Pancreas (tissue), 10 donors: ENCODE results near the gene TECRL. TPM values are rescaled to one million over a fixed set of nuclear protein-coding genes. Genes with fewer than 3 reads are reported as not detected.

Source experiments
- ATAC-seq, 4 donors: fragments of 200-7000 bp; cut with Tn5 transposase; one replicate each; pipeline versions ENCODE4 v1.8.0 to v1.9.1; 2020; ENCODE audit warnings: mild to moderate bottlenecking in 4 of 4, moderate library complexity in 4 of 4
- DNase-seq, 6 donors: peaks; one replicate each; pipeline ENCODE4 v3.0.0-alpha.2; 2020
- FAIRE-seq: peaks from 2 replicates; lab custom pipeline; 2012; peaks lifted over from hg19 to GRCh38; lab: Jason Lieb, UNC
- H3K27ac ChIP-seq, 4 donors: fragments of 200-600 bp; sonication (generic); 1 replicate in 3 of 4; 2 replicates in 1 of 4; pipeline versions ENCODE4 v1.5.0 to v1.8.0; 2020
- H3K27me3 ChIP-seq, 4 donors: fragments of 200-600 bp; one replicate each; pipeline ENCODE4 v1.8.0; 2021
- H3K36me3 ChIP-seq, 3 donors: fragments of 200-600 bp; sonication (generic) in 1 of 3; one replicate each; pipeline versions ENCODE4 v1.5.0 to v1.8.0; 2020 to 2021
- H3K4me1 ChIP-seq, 3 donors: fragments of 200-600 bp; one replicate each; pipeline ENCODE4 v1.8.0; 2021
- H3K4me3 ChIP-seq, 4 donors: fragments of 200-600 bp; sonication (generic) in 2 of 4; one replicate each; pipeline versions ENCODE4 v1.5.0 to v1.8.0; 2020 to 2021
- H3K9me3 ChIP-seq, 4 donors: fragments of 200-600 bp; one replicate each; pipeline ENCODE4 v1.8.0; 2021
- CTCF ChIP-seq, 4 donors: fragments of 200-600 bp; sonication (generic) in 3 of 4; IDR thresholded peaks; one replicate each; pipeline versions ENCODE4 v1.5.0 to v1.8.0; 2021; ENCODE audit warnings: antibody characterized with exemption in 4 of 4
- WGBS, 2 donors: extraction: QIAGEN DNeasy Blood & Tissue Kit; methylation state at CpG; one replicate each; pipeline ENCODE4 v1.1.7; 2013; 5-methylcytosine and 5-hydroxymethylcytosine counted together
- intact Hi-C, 3 donors: fragments of 100-400 bp; cut with DNase I; formaldehyde crosslinking; loops; one replicate each; pipeline versions ENCODE4 v1.11.1 to v1.14.2; 2022
- polyA plus RNA-seq, 2 donors: library from polyadenylated mRNA; stranded (reverse); fragments of 200-250 nt; gene quantifications; one replicate each; pipeline ENCODE4 v1.2.3, GENCODE V29; 2013
- total RNA-seq, 6 donors: library from RNA; stranded (reverse); fragmentation: NEBNext Ultra II Directional in 4 of 6; extraction: Animal tissue kit (Norgen Biotek cat#: 25700) in 4 of 6; gene quantifications; one replicate each; pipeline versions ENCODE4 v1.2.1 to v1.2.4, GENCODE V29; 2021 to 2023
- donor health status: healthy with polysubstance abuse.
- donor health status: DM: no; HTN: no; CAD: no; lungs with moderate emphysema.
- donor health status: DM: no; HTN: no; CAD: no.
- donor health status: control.
- donor health status: control.
- donor health status: Bipolar disorder and iron deficiency.
- donor health status: DM: yes; HTN: yes; CAD: no.
- donor health status: DM: no; HTN: no; CAD: no.
- donor health status: DM: no; HTN: no; CAD: no.
- donor health status: DM: yes; HTN: yes; CAD: no.

TECRL gene
- total and polyA plus RNA-seq, 8 donors = 0.02 to 0.39 (median 0.04) TPM; not detected in 5

- Histone ChIP-seq H3K27me3 (no peaks in the 10 kb centered on the region), H3K27ac (no peak overlapping the region), H3K36me3 (no peaks in the 10 kb centered on the region), H3K4me1 (no peaks in the 10 kb centered on the region), H3K9me3 (no peaks in the 10 kb centered on the region), H3K4me3 (no peak overlapping the region)
- intact Hi-C loops = no loop called here
- ATAC-seq = no peak
- no peak for DNase-seq
- WGBS, 2 donors = 56 to 94% methylated on average over 1 of the region's 1 CpG
- no peak for FAIRE-seq
- TF ChIP-seq CTCF (IDR thresholded peaks at IDR 0.05) = no peak
These were observed 24.0 kb downstream of the TECRL start for GRCh38 chr4:64385220-64385619.

DNA sequence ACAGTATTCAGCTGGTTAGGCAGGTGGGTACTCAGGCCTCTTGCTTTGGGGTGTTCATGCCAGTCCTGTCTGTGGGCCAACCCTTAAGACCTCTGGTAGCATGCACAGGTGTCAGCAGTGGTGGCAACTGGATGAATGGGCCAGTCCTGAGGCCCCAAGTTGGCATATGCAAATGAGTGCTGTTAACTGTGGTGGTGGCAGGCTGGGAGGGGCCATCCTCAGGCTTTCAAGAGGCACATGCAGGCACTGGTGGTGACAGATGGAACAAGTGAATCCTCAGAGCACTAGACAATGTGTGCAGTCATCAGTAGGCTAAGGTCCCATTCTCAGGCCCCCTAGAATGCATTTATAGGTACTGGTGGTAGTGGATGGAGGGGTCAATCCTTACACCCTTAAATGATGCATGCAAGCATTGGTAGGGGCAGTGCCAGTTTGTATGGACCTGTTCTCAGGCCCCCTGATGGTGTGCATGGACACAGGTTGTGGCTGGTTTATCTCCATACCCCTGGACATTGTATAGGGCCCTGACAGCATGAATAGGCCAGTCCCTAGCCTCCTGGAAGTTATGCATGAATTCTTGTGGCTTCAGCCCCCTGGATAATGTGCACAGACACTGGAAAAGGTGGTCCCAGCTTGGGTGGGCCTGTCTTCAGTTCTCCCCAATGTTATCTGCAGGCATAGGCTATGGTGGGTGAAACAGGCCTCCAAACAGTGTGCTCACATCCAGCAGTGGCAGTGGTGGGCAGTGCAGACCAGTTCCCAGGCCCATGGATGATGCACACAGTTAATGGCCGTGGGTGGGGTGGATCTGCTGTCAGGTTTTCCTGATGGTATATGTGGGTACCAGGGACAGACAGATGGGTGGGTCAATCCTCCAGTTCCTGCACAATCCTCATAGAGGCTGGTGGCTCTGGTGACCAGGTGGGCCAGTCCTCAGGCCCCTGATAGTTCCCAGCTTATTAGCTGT, 24.7 kb downstream of the TECRL start:
- intact Hi-C loops = no loop called here
- no peak for FAIRE-seq

DNA sequence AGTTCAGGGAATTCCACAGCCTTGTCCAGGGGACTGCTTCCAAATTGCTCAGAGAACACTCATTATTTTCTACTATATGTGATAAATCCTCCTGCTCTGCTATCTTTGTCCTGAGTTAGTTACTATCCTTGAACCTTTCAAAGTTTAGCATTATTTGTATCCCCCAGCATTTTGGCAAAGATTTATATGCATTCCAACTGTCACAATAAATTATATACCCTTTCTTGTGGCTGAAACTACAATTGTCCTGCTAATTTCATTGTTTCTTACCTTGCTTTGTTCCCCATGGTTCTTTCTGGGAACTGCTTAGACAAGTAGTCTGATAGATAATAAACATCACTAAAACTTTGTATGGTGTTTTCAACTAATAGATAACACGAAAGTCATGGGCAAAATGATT, 40.5 kb downstream of the TECRL start:
- Histone ChIP-seq H3K27me3 (no peaks in the 10 kb centered on the region), H3K4me1 (no peaks in the 10 kb centered on the region), H3K4me3 (no peak overlapping the region), H3K27ac (no peak overlapping the region), H3K36me3 (no peaks in the 10 kb centered on the region), H3K9me3 (no peaks in the 10 kb centered on the region)
- ATAC-seq (no peak), DNase-seq (no peak), FAIRE-seq (no peak)
- intact Hi-C loops = no loop called here
- whole genome bisulfite sequencing, 2 donors = 9 to 11% methylated on average over 1 of the region's 1 CpG
- no peak for TF ChIP-seq CTCF (IDR thresholded peaks at IDR 0.05)

More for the DNA sequence above, 24.7 kb downstream of the TECRL start:
- H3K27ac ChIP-seq = no peak overlapping the region
- DNase-seq (no peak), ATAC-seq (no peak)
- 55 to 87% methylated on average over 1 of the region's 1 CpG for whole genome bisulfite sequencing, 2 donors
- H3K9me3 ChIP-seq = no peaks in the 10 kb centered on the region
- H3K36me3 ChIP-seq = no peaks in the 10 kb centered on the region
- no peaks in the 10 kb centered on the region for H3K27me3 ChIP-seq
- no peak overlapping the region for H3K4me3 ChIP-seq
- TF ChIP-seq CTCF (IDR thresholded peaks at IDR 0.05) = no peak
- no peaks in the 10 kb centered on the region for H3K4me1 ChIP-seq

- Histone ChIP-seq H3K9me3 (no peaks in the 10 kb centered on the region), H3K27me3 (no peaks in the 10 kb centered on the region), H3K4me1 (no peaks in the 10 kb centered on the region), H3K4me3 (no peak overlapping the region), H3K36me3 (no peaks in the 10 kb centered on the region), H3K27ac (no peak overlapping the region)
- TF ChIP-seq CTCF (IDR thresholded peaks at IDR 0.05) = no peak
- no peak for ATAC-seq
- no peak for DNase-seq
- FAIRE-seq = no peak
- intact Hi-C loops = no loop called here
These were observed 47.9 kb downstream of the TECRL start for GRCh38 chr4:64361399-64361740.
